ENCODE results near the gene NDNF.

GRCh38 chr4:121062521-121062920 is 9.8 kb downstream of the NDNF start:
- TF ChIP-seq CTCF (IDR thresholded peaks at IDR 0.05) (no peak), POLR2A (IDR thresholded peaks at IDR 0.05; ENCODE audit: low read depth) (no peak)
